Brain pericyte (primary cell): ENCODE results near the gene CERS4.
"Not testable (repeated sequence)": the region's sequence is repeated elsewhere in the genome, so short reads cannot be mapped to it uniquely, and the experiment has no call there.

Experiments used
- DNase-seq: peaks from one replicate; pipeline ENCODE4 v3.0.0-alpha.2; 2012; ENCODE audit warnings: low read depth, low spot score

Gene CERS4

DNA sequence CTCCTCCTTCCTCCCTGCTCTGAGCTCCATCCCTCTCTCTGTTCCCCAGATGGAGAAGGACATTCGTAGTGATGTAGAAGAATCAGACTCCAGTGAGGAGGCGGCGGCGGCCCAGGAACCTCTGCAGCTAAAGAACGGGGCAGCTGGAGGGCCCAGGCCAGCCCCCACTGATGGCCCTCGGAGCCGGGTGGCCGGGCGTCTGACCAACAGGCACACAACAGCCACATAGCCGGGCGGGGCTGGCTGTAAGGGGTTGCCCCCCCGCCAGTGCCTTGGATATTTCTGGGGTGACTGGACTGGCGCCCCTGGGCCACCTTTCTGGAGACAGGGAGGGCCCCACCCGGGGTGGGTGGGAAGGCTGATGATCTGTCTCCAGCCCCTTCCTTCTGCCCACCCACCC lies 52.7 kb downstream of the CERS4 start:
- DNase-seq: no peak

DNA sequence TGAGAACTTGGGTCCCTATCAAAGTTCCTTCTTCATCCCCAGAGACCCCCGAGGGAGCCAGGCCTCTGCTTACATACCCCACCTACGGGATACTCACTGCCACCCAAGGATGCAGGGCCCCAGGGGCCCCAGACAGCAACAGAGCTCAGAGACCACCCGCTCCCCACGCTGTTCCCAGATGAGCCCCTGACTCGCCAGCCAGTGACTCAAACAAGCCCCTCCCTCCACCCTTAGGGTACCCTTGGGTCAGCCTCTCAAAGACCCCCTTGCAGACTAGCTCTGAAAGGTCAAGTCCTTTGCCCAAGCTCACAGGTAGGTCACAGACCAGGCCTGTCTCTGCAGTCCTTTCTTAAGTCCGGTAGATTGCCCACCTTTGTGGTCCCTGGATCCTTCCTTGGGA lies 53.3 kb downstream of the CERS4 start:
- DNase-seq: no peak

DNA sequence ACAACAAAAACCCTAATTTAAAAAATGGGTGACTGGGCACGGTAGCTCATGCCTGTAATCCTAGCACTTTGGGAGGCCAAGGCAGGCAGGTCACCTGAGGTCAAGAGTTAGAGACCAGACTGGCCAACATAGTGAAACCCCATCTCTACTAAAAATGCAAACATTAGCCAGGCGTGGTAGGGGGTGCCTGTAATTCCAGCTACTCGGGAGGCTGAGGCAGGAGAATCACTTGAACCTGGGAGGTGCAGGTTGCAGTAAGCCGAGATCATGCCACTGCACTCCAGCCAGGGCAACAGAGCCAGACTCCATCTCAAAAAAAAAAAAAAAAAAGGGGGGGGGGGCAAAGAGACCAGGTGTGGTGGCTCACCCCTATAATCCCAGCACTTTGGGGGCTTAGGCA lies 55.1 kb downstream of the CERS4 start:
- DNase-seq: not testable (repeated sequence)

DNA sequence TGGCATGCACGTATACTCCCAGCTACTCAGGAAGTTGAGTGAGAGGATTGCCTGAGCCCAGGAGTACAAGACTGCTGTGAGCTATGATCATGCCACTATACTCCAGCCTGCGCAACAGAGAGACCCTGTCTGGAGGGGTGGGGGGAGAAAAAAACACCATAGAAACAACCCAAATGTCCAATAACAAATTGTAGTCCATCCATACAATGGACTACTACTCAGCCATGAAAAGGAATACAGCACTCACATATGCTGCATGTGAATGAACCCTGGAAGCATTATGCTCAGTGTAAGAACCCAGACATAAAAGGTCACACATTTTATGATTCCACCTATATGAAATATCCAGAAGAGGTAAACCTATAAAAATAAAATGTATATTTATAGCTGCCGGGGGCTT lies 56.7 kb downstream of the CERS4 start:
- no peak for DNase-seq

DNA sequence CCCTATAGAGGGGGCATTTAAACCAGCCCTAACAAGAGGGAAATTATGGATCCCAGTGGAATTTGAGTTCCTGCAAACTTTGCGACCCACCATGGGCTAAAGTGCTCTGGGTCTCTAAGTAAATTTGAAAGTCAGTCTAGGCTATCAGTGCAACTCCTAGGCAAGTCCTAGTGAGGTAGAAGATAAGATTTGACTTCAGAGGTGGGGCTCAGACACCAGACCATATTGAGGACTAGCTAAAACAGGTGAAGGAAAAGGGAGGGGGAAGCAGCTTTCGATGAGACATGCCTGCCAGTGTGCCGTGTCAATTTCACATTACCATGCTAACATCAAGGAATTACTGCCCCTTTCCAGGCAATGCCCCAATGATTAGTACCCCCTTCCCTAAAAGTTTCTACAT lies 60.6 kb downstream of the CERS4 start:
- no peak for DNase-seq

DNA sequence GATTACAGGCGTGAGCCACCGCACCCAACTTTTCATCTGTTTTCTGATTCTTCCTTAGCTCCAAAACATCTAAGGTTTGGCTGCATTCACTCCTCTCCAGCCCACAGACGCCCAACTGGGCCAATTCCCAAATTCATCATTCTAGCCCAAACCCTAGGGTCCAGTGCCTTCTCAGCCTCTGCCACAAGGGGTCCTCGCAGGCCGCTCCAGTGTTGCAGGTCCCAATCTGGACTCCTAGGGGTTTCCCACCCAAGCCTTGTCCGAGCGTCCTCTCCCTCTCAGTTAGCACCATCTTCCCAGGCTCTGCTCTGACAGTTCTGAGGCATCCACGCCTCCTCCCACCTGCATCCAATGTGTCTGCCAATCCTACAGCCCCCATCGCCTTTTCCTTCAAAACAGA lies 67.3 kb downstream of the CERS4 start:
- DNase-seq: not testable (repeated sequence)

DNA sequence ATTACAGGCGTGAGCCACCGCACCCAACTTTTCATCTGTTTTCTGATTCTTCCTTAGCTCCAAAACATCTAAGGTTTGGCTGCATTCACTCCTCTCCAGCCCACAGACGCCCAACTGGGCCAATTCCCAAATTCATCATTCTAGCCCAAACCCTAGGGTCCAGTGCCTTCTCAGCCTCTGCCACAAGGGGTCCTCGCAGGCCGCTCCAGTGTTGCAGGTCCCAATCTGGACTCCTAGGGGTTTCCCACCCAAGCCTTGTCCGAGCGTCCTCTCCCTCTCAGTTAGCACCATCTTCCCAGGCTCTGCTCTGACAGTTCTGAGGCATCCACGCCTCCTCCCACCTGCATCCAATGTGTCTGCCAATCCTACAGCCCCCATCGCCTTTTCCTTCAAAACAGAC lies 82.2 kb downstream of the CERS4 start:
- DNase-seq: not testable (repeated sequence)

DNA sequence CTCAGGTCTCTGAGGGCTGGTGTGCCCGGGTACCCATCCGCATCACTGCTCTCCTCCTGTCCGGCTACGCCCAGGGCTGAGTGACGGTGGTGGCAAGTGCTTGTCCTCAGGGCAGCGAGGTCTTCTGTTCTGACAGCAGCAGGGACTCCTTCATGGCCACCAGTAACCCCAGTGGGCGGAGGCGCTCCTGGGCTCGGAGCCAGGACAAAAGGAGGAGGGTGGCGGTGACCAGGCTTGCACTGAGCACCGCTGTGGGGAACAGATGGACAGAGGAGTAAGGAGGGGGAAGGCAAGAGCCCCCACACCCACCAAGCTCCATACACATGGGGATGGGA lies 93.2 kb downstream of the CERS4 start:
- DNase-seq: no peak

DNA sequence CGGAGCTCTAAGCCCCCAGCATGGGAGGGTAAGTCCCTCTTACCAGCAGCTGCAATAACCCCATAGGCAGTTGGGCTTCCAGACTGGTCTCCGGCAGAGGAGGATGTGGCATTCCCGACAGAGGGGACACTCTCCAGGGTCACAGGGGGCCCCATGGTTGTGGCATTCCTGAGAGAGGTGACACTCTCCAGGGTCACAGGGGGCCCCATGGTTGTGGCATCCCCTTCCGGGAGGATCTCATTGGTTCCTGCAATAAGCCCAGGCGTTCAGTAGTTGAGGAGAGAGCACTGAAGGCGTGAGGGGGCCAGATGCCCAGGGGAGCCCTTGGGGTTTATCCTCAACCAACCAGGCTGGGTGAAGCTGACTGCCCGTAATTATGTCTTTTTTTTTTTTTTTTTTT lies 93.6 kb downstream of the CERS4 start:
- DNase-seq: no peak

DNA sequence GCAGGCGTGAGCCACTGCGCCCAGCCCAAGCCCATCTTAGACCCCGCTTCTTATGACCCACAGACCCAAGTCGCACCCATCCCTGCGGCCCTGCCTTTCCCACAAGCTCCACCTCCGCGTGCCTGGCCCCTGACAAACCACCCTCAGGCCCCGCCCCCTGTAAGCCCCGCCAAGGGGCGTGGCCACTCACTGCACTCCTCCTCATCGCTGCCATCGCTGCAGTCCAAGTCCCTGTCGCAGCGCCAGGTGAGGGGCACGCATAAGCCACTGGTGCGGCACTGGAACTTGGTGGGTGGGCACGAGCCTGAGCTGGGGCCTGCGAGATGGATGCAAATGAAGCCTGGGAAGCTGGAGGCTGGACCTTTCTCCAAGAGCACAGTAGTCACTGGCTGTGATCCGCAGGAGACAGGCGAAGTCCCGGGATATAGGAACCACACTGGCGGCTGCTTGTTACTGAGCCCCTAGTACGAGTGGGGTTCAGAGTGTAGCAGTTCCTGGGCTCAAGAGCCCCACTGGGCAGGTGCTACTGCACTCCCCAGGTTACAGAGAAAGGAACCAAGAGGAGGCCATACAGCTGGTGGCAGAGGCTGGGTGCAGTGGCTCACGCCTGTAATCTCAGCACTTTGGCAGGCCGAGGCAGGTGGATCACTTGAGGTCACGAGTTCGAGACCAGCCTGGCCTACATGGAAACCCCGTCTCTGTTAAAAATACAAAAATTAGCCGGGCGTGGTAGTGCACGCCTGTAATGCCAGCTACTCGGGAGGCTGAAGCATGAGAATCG lies 95.9 kb downstream of the CERS4 start:
- no peak for DNase-seq

DNA sequence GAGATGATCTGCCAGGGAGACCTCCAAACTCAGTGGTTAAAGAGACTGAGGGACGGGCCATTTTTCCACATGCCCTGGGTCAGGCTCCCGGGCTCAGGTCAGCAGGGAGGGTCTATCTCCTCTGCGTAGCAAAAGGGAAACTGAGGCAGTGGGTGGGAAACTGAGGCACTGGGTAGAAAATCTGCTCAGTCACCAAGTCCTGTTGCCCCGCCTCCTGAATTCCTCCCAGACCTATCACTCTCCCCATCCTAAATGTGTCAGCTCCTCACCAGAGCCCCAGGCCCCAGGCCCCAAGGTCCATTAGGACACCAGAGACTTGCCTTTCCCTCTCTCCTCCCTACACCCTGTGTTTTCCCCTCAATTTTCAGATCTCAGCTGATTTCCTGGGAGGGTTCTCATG lies 96.6 kb downstream of the CERS4 start:
- no peak for DNase-seq

DNA sequence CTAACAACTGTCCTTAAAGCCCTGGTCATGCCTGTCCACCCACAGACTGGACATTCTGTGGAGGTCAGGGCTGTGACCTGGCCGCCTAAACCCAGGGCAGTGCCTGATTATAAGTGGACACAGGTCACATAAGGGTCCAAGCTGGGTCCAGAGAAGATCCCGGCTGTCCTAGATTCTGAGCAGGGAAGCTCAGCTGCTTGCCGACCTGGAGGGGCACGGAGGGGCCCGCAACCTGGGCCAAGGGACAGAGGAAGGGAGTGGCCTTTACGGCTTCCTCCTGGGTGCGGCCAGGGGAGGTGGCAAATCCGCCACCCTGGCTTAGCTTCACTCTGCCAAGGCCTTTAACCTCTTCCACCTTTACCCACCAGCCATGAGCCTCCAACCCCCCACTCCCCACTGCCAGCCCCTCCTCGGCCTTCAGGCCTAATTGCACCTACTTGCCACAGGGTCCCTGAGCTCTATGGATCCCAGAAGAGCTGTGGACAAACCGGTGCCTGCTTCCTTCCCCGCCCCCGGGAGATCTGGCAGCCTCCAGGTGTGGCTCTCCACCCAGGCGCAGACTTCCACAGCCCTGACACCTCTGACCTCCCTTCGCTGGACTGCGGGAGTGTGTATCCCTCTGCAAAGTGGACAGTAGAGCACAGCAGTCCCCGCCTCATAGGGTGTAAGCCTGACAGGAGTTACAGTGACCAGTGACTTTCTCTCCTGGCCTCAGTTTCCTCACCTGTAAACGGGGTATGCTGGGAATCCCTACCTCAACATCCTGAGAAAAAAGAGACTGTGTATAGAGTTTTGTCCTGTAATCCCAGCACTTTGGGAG lies 97.3 kb downstream of the CERS4 start:
- DNase-seq: no peak

DNA sequence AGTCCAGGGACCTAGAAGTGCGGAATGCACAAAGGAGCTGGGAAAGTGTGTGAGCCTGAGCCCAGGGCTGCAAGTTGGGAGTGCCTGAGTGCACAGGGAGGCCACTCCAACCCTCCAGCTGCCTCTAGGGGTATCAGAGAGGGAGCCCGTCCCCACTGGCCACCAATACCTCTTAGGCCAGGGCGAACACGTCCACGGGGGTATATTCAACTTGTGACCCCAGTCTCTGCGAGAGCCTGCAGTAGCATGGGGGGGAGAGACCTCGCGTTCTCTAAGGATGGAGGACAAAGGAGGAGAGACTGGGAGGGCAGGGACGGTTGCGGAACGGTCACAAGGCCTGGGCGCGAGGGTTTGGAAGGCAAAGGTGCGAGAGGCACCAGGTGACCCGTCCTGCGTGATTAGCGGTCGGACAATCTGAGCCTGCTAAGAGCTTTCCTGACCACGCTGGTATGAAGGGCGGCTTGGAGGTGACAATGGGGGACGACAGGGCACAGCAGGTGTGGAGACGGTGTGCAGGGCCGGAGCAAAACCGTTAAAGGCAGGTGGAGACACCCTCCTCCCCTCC lies 98.3 kb downstream of the CERS4 start:
- no peak for DNase-seq

DNA sequence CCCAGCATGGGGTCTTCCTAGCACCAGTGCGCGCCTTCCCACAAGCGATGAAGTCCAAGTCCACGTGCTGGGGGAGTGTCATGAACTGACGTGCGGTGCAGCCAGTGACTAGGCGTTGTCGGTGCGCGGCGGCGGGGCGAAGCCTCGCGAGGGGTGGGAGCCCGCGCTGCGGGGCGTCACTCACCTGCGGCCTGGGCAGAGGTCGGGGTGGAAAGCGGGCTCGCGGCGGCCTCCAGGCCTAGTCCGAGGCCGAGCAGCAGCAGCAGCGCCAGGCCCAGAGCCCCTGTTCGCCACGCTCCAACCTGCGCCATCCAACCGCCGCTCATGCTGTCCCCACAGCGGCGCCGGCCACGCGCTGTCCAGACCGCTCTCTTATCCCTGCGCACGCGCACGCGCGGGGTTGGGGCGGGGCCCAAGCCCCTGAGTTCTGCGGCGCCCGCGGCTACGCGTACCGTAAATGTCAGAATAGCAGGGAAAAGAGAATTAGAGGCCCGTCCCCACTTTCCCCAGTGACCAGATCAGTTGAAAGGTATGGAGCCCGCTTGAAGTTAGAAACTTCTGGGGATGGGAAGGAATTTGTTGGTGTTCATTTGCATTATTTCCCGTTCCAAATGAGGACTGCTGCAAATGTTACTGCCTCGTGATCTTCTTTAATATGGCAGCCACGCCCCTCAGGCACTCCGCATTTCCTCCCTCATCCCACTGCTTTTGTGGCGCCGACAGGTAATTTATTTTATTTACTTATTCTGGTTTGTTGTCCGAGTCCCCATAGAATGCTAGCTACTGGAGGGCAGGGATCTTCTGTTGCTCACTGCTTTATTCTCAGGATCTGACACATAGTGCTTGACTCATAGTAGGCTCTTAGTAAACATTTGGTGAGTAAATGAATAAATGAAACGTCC lies 99.0 kb downstream of the CERS4 start, which contains the start of gene CD320:
TSS of gene CD320 (minus strand) at position 394 of the 902 bp plus-strand sequence. CDS start at position 326, 68 bp downstream.
- DNase-seq: peak; percentile 66

DNA sequence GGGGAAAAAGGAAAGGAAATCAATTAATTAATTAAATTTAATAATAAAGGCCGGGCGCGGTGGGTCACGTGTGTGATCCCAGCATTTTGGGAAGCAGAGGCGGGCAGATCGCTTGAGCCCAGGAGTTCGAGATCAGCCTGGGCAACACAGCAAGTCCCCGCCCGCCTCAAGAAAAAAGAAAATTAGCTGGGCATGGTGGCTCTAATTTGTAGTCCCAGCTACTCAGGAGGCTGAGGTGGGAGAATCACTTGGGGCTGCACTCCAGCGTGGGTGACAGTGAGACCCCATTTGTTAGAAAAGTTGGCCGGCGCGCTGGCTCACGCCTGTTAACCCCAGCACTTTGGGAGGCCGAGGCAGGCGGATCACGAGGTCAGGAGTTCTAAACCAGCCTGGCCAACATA lies 99.7 kb downstream of the CERS4 start:
- no peak for DNase-seq

DNA sequence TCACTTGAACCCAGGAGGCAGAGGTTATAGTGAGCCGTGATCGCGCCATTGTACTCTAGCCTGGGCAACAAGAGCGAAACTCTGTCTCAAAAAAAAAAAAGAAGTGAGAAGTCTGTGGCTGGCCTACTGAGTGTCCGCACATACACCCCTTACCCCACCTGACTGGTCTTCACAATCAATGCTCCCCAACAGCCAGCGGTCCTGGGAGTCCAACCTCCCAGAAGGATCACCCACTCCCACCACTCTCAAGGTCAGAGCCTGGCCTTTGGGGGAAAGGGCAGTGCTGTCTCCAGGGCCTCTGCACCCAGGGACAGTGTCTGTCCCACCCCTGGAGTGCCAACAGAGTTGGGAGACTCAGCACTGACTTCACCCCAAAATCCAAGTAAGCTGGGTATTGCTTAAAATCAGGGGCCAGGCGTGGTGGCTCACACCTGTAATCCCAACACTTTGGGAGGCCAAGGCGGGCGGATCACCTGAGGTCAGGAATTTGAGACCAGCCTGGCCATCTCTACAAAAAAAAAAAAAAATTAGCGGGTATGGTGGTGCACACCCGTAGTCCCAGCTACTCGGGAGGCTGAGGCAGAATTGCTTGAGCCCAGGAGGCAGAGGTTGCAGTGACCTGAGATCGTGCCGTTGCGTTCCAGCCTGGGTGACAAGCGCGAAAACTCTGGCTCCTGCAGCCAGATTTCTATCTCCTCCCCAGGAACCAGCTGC lies 101.3 kb downstream of the CERS4 start:
- DNase-seq: no peak

DNA sequence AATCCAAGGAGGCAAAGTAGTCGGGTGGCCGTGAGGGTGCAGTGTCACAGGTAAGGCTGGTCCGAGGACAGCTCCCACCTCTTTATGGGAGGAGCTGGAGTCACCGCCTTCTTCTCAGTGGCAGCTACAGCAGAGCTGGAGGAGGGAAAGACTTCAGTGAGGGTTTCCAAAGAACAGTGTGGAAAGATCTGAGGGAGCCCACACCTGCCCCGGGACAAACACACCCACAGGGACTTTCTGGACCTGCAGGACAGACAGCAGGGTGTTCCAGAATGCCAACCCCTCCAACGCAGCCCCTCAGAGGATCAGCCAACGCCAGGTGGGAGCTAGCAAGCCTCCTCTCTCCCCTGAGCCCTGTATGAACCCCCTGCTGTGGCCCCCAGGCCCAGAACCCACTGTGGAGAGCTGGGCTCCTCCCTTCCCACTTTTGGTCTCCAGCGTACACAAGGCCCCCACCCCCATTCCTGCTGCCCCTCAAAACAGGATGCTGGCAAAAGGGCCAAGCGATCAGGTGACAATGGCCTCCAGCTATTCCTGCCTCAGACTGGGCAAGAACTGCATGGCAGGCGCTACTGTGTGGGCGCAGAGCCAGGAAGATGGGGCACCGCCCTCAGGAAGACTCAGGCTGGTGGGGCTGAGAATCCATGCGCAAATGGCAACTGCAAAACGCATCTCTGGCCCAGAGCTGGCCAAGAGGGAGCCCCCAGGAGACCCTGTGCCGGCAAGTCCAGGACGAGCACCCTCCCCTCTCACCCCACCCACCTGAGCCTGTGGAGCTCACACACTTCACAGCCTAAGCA lies 102.5 kb downstream of the CERS4 start:
- no peak for DNase-seq
